GM12878 (cell line): ENCODE measurements around the gene XPO1. TPM values are rescaled to one million over a fixed set of nuclear protein-coding genes. Genes with fewer than 3 reads are reported as not detected.
A peak's percentile ranks its signal among the peaks of the same experiment; 100 is the strongest.

Source experiments
- ATF2 ChIP-seq: IDR thresholded peaks from 2 replicates; pipeline ENCODE4 v1.6.1; 2012; ENCODE audit warnings: low read length, inconsistent platforms
- E4F1 ChIP-seq: fragments of 450-650 bp; IDR thresholded peaks from 2 replicates; pipeline ENCODE4 v1.6.1; 2018; ENCODE audit warnings: borderline replicate concordance, mild to moderate bottlenecking; ENCODE audit not compliant: partially characterized antibody
- ELK1 ChIP-seq: IDR thresholded peaks from 2 replicates; pipeline ENCODE4 v1.6.1; 2012; ENCODE audit warnings: low read depth, low read length, improper control_type of control experiment
- EP300 ChIP-seq, 2 experiments: fragments of 150-350 bp in 1 of 2; IDR thresholded peaks; 2 replicates each; pipeline ENCODE4 v1.6.1; 2011 to 2012; ENCODE audit warnings: low read depth in 2 of 2, low read length in 2 of 2, borderline replicate concordance in 1 of 2, improper control_type of control experiment in 1 of 2, inconsistent platforms in 1 of 2; ENCODE audit not compliant: control insufficient read depth in 1 of 2
- ETV6 ChIP-seq, 2 experiments: fragments of 450-650 bp in 1 of 2; IDR thresholded peaks in 1 of 2; conservative IDR thresholded peaks in 1 of 2; 2 replicates each; pipeline ENCODE4 v1.6.1; 2014; ENCODE audit warnings: antibody characterized with exemption in 1 of 2, borderline replicate concordance in 1 of 2, low read depth in 1 of 2, mild to moderate bottlenecking in 1 of 2, moderate library complexity in 1 of 2
- FOXK2 ChIP-seq: fragments of 450-650 bp; IDR thresholded peaks from 2 replicates; pipeline ENCODE4 v1.6.1; 2017; ENCODE audit warnings: mild to moderate bottlenecking, moderate library complexity
- HCFC1 ChIP-seq: fragments of 150-350 bp; IDR thresholded peaks from 2 replicates; pipeline ENCODE4 v1.6.1; 2014; ENCODE audit warnings: low read length
- HDAC2 ChIP-seq: fragments of 200-600 bp; sonication (generic); IDR thresholded peaks from 2 replicates; pipeline ENCODE4 v1.6.1; 2017
- IKZF2 ChIP-seq, 2 experiments: fragments of 450-650 bp; IDR thresholded peaks; 2 replicates each; pipeline ENCODE4 v1.6.1; 2017; ENCODE audit warnings: mild to moderate bottlenecking in 2 of 2, moderate library complexity in 2 of 2
- JUNB ChIP-seq: IDR thresholded peaks from 2 replicates; pipeline ENCODE4 v1.6.1; 2016; ENCODE audit warnings: antibody characterized with exemption, mild to moderate bottlenecking
- MTA2 ChIP-seq: fragments of 450-650 bp; IDR thresholded peaks from 2 replicates; pipeline ENCODE4 v1.6.1; 2016; ENCODE audit warnings: low read depth, mild to moderate bottlenecking, moderate library complexity
- MTA3 ChIP-seq: IDR thresholded peaks from 2 replicates; pipeline ENCODE4 v1.6.1; 2012; ENCODE audit warnings: low read length, inconsistent platforms, borderline replicate concordance
- POLR2AphosphoS2 ChIP-seq: IDR thresholded peaks from 2 replicates; pipeline ENCODE4 v1.6.1; 2011; ENCODE audit warnings: low read depth, mild to moderate bottlenecking, low read length, improper control_type of control experiment, moderate library complexity
- POLR2AphosphoS5 ChIP-seq: IDR thresholded peaks from 2 replicates; pipeline ENCODE4 v1.6.1; 2011; ENCODE audit warnings: mild to moderate bottlenecking, low read length, inconsistent platforms
- RAD51 ChIP-seq: fragments of 450-650 bp; IDR thresholded peaks from 2 replicates; pipeline ENCODE4 v1.6.1; 2016; ENCODE audit warnings: moderate library complexity, mild to moderate bottlenecking, inconsistent platforms
- SMC3 ChIP-seq: IDR thresholded peaks from 2 replicates; pipeline ENCODE4 v1.6.1; 2011; ENCODE audit warnings: low read length, improper control_type of control experiment, borderline replicate concordance
- STAT1 ChIP-seq: fragments of 450-650 bp; conservative IDR thresholded peaks from 2 replicates; pipeline ENCODE4 v1.6.1; 2014; ENCODE audit warnings: antibody characterized with exemption, mild to moderate bottlenecking
- TCF12 ChIP-seq: IDR thresholded peaks from 2 replicates; pipeline ENCODE4 v1.6.1; 2011; ENCODE audit warnings: low read depth, mild to moderate bottlenecking, low read length
- WRNIP1 ChIP-seq: IDR thresholded peaks from 2 replicates; pipeline ENCODE4 v1.6.1; 2011; ENCODE audit warnings: low read depth, low read length, improper control_type of control experiment, borderline replicate concordance
- YBX1 ChIP-seq: fragments of 450-650 bp; IDR thresholded peaks from 2 replicates; pipeline ENCODE4 v1.6.1; 2016; ENCODE audit warnings: antibody characterized with exemption
- ZBTB11 ChIP-seq: fragments of 450-650 bp; formaldehyde crosslinking; IDR thresholded peaks from 2 replicates; pipeline ENCODE4 v1.5.0; 2022; ENCODE audit warnings: mild to moderate bottlenecking, missing genetic modification characterization
- polyA plus RNA-seq, 11 experiments: library from polyadenylated mRNA; depleted of rRNA in 4 of 11; unstranded in 6 of 11; stranded (reverse) in 5 of 11; fragments of >200 nt; fragmentation: Nextera tagmentation in 4 of 11; fragmentation: Illumina TruSeq in 1 of 11; extraction: Ambion mirVana in 4 of 11; extraction: Trizol in 1 of 11; gene quantifications; 1 replicate in 1 of 11; 2 replicates in 10 of 11; pipeline versions ENCODE4 v1.2.1 to v1.2.3, GENCODE V29; 2011 to 2016; ENCODE audit warnings: inconsistent platforms in 2 of 11, missing spikeins in 2 of 11, low read depth in 1 of 11
- total RNA-seq, 4 experiments: library from RNA; depleted of rRNA in 3 of 4; stranded (reverse); fragments of >200 nt in 3 of 4; fragmentation: Illumina TruSeq in 1 of 4; extraction: Trizol in 1 of 4; gene quantifications; 2 replicates each; pipeline versions ENCODE4 v1.2.1 to v1.2.3, GENCODE V29; 2013 to 2021

The XPO1 gene
- total and polyA plus RNA-seq, 10 of the 15 experiments (the other 5 are each of a cell fraction or from before 2014, with no cell fraction given): 57.3 to 216 (median 153) TPM

GRCh38 chr2:61538200-61538919, at the start of gene XPO1 (continued):
- TF ChIP-seq EP300 (IDR thresholded peaks at IDR 0.05; ENCODE audit: borderline replicate concordance in 1 of 2, control insufficient read depth in 1 of 2, low read depth in 2 of 2, low read length in 2 of 2) (peak; percentile 20 to 48; a peak in 2 of 4 replicates), FOXK2 (peak; percentile 53; the same call in 1 of the 2 replicates), STAT1 (no peak), ZBTB11 (no peak), HCFC1 (peak; percentile 28), YBX1 (no peak), TCF12 (no peak), RAD51 (no peak), IKZF2 (IDR thresholded peaks at IDR 0.05) (peak; percentile 35 to 60), POLR2AphosphoS5 (peak; percentile 95), ATF2 (no peak), E4F1 (no peak), MTA2 (no peak), ETV6 (conservative IDR thresholded peaks at IDR 0.05 in 1 of 2, IDR thresholded peaks at IDR 0.05 in 1 of 2; ENCODE audit: borderline replicate concordance in 1 of 2, low read depth in 1 of 2) (no peak), WRNIP1 (no peak), MTA3 (no peak), HDAC2 (no peak), JUNB (no peak), SMC3 (peak; percentile 4; the same call in 1 of the 2 replicates), ELK1 (peak; percentile 20; the same call in 1 of the 2 replicates), POLR2AphosphoS2 (no peak; the same call in 1 of the 2 replicates)
